ENCODE results near the gene TMA7B.

The TMA7B gene

GRCh38 chr22:39966470-39966869 lies 6.3 kb downstream of the TMA7B start:
- no peak overlapping the region for H2AFZ ChIP-seq (ENCODE audit: low read depth, low read length)
- H3K36me3 ChIP-seq (replicated peaks; ENCODE audit: low read depth, low read length), result no peaks in the 10 kb centered on the region
- no peak overlapping the region for H3K4me3 ChIP-seq (ENCODE audit: low read length)
- H3K4me1 ChIP-seq (ENCODE audit: low read length), result peaks cover 6% of the 10 kb centered on the region
- no peaks in the 10 kb centered on the region for H3K79me2 ChIP-seq (ENCODE audit: low read length)
- H3K9me3 ChIP-seq (ENCODE audit: insufficient read depth, low read length), result no peaks in the 10 kb centered on the region
- no peaks in the 10 kb centered on the region for H4K20me1 ChIP-seq (ENCODE audit: insufficient read depth, low read length)
- H3K27me3 ChIP-seq (ENCODE audit: low read depth, low read length), result peaks cover 70% of the 10 kb centered on the region
- H3K27ac ChIP-seq (ENCODE audit: low read length), result no peak overlapping the region
- TF ChIP-seq EZH2phosphoT487 (IDR thresholded peaks at IDR 0.05; ENCODE audit: low read depth), result no peak
- no peak for TF ChIP-seq CTCF (IDR thresholded peaks at IDR 0.05; ENCODE audit: low read depth, low read length)
- H3K4me2 ChIP-seq (ENCODE audit: low read length), result no peak overlapping the region
- H3K9ac ChIP-seq (ENCODE audit: low read length), result no peak overlapping the region

- Histone ChIP-seq H4K20me1 (ENCODE audit: insufficient read depth, low read length) (no peaks in the 10 kb centered on the region), H3K4me2 (ENCODE audit: low read length) (no peak overlapping the region), H3K27ac (ENCODE audit: low read length) (no peak overlapping the region), H3K4me1 (ENCODE audit: low read length) (peaks cover 4% of the 10 kb centered on the region; the same call in 1 of the 2 replicates), H3K9me3 (ENCODE audit: insufficient read depth, low read length) (no peaks in the 10 kb centered on the region), H3K27me3 (ENCODE audit: low read depth, low read length) (peaks cover 71% of the 10 kb centered on the region), H3K36me3 (replicated peaks; ENCODE audit: low read depth, low read length) (no peaks in the 10 kb centered on the region), H3K79me2 (ENCODE audit: low read length) (no peaks in the 10 kb centered on the region), H2AFZ (ENCODE audit: low read depth, low read length) (no peak overlapping the region), H3K9ac (ENCODE audit: low read length) (no peak overlapping the region), H3K4me3 (ENCODE audit: low read length) (no peak overlapping the region)
- no peak for TF ChIP-seq CTCF (IDR thresholded peaks at IDR 0.05; ENCODE audit: low read depth, low read length)
- no peak for TF ChIP-seq EZH2phosphoT487 (IDR thresholded peaks at IDR 0.05; ENCODE audit: low read depth)
These were observed 7.1 kb downstream of the TMA7B start for GRCh38 chr22:39967103-39967829.

- Histone ChIP-seq H3K27me3 (ENCODE audit: low read depth, low read length) (peaks cover 75% of the 10 kb centered on the region), H3K4me1 (ENCODE audit: low read length) (peaks cover 4% of the 10 kb centered on the region; the same call in 1 of the 2 replicates), H3K36me3 (replicated peaks; ENCODE audit: low read depth, low read length) (no peaks in the 10 kb centered on the region), H3K4me3 (ENCODE audit: low read length) (no peak overlapping the region), H3K79me2 (ENCODE audit: low read length) (no peaks in the 10 kb centered on the region), H3K9ac (ENCODE audit: low read length) (no peak overlapping the region), H4K20me1 (ENCODE audit: insufficient read depth, low read length) (no peaks in the 10 kb centered on the region), H2AFZ (ENCODE audit: low read depth, low read length) (no peak overlapping the region), H3K4me2 (ENCODE audit: low read length) (no peak overlapping the region), H3K27ac (ENCODE audit: low read length) (no peak overlapping the region), H3K9me3 (ENCODE audit: insufficient read depth, low read length) (no peaks in the 10 kb centered on the region)
- no peak for TF ChIP-seq EZH2phosphoT487 (IDR thresholded peaks at IDR 0.05; ENCODE audit: low read depth)
- no peak for TF ChIP-seq CTCF (IDR thresholded peaks at IDR 0.05; ENCODE audit: low read depth, low read length)
These were observed 8.1 kb downstream of the TMA7B start for GRCh38 chr22:39967996-39968972.

GRCh38 chr22:39970742-39971141 lies 10.5 kb downstream of the TMA7B start:
- peaks cover 82% of the 10 kb centered on the region for H3K27me3 ChIP-seq (ENCODE audit: low read depth, low read length)

More at GRCh38 chr22:39970742-39971141, 10.5 kb downstream of the TMA7B start:
- no peaks in the 10 kb centered on the region for H4K20me1 ChIP-seq (ENCODE audit: insufficient read depth, low read length)
- TF ChIP-seq EZH2phosphoT487 (IDR thresholded peaks at IDR 0.05; ENCODE audit: low read depth), result no peak
- no peak for TF ChIP-seq CTCF (IDR thresholded peaks at IDR 0.05; ENCODE audit: low read depth, low read length)
- no peaks in the 10 kb centered on the region for H3K79me2 ChIP-seq (ENCODE audit: low read length)
- no peak overlapping the region for H3K27ac ChIP-seq (ENCODE audit: low read length)
- no peak overlapping the region for H3K9ac ChIP-seq (ENCODE audit: low read length)
- H3K4me2 ChIP-seq (ENCODE audit: low read length), result no peak overlapping the region
- H3K9me3 ChIP-seq (ENCODE audit: insufficient read depth, low read length), result no peaks in the 10 kb centered on the region
- H2AFZ ChIP-seq (ENCODE audit: low read depth, low read length), result no peak overlapping the region
- no peak overlapping the region for H3K4me3 ChIP-seq (ENCODE audit: low read length)
- no peaks in the 10 kb centered on the region for H3K4me1 ChIP-seq (ENCODE audit: low read length)
- H3K36me3 ChIP-seq (replicated peaks; ENCODE audit: low read depth, low read length), result no peaks in the 10 kb centered on the region
